Activated CD4-positive, alpha-beta T cell treated with anti-CD3 and anti-CD28 coated beads, Interleukin-2, Interleukin-4, amounts not matched to agents 100 ng/mL and 50 ng/mL, durations not matched to agents 16 hours and 8 hours (primary cell): Measurements from ENCODE around the gene LRRTM1.

Source experiments
- DNase-seq: peaks from one replicate; pipeline ENCODE4 v3.0.0-alpha.2; 2020; ENCODE audit warnings: low spot score

The LRRTM1 gene, protein sequence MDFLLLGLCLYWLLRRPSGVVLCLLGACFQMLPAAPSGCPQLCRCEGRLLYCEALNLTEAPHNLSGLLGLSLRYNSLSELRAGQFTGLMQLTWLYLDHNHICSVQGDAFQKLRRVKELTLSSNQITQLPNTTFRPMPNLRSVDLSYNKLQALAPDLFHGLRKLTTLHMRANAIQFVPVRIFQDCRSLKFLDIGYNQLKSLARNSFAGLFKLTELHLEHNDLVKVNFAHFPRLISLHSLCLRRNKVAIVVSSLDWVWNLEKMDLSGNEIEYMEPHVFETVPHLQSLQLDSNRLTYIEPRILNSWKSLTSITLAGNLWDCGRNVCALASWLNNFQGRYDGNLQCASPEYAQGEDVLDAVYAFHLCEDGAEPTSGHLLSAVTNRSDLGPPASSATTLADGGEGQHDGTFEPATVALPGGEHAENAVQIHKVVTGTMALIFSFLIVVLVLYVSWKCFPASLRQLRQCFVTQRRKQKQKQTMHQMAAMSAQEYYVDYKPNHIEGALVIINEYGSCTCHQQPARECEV

GRCh38 chr2:80303909-80304837, at the start of gene LRRTM1:
LRRTM1 (minus strand) TSS chr2:80304752; CDS start chr2:80303819, 933 bp downstream.
- no peak for DNase-seq

GRCh38 chr2:80351231-80351630, 46.7 kb upstream of the LRRTM1 start:
- no peak for DNase-seq

- DNase-seq: no peak
Observed at GRCh38 chr2:80348953-80349352, 44.4 kb upstream of the LRRTM1 start.

DNA sequence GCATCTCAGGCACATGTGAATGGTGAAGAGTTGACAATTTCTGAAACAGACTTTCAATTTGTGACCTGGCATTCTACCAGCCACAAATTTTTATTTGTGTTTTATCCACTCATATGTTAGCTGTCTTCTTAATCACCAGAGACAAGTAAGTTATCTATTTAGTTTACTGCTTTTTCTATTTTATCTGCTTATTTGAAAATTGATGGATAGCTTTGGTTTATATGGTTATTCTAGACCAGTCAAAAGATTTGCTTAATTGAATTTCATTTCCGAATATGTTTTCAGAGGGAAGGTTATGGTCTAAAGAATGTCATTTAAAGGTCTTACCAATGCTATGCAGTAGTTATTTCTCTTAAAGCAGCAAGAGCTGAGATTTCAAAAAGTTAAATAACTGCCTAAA, 43.5 kb upstream of the LRRTM1 start:
- DNase-seq: no peak

DNA sequence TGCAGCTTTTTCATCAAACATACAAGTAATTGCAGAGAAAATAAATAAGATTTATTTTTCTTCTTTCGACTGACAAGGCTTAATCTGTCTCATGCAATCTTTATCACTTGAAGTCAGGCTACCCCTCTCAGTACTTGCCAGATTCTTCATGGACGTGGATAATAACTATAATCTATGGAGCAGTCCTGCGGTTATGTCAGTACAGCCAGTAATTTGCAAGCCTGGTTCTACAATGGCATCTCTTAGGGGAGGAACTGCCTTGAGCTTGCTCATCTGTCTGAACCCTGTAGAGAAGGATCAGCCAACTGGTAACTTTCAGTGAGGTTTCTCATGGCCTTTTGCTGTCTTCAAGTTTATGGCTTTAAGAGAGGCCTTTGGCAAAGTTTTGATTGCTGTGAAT, 35.5 kb upstream of the LRRTM1 start:
- DNase-seq: no peak

DNA sequence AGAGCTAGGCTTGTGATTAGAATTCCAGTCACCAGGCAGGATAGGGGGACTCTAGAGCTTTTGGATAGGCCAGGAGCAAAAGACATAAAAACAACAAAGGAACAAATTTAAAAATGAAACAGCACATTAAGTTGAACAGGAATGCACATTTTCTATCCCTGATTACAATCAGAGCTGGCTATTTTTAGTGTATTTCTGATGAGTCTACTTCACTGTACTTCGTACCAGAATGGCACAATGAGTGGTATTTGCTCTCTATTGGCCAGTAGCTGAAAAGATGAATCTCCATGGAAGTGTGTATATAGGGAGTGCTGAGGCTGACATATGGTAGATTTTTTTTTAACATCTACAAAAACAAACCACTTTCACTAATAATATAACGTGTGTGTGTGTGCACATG, 34.2 kb upstream of the LRRTM1 start:
- DNase-seq: no peak

DNA sequence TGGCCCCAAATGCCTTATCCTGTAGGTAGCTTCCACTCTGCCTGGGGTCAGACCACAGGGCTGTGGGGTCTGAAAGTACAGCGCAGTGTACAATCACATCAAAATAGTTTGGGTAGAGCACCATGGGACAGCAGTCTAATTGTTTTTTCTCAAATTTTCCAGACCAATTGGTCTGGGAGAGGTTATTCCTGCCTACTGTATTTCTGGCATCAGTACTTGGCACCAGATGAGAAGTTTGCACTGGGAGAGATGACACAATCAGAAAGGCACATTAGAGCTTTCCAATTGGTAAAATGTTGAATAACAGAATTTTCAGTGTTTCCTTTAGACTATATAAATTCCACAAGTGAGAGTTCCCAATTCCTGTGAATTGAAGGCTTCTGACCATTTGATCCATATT, 30.9 kb upstream of the LRRTM1 start:
- no peak for DNase-seq

DNA sequence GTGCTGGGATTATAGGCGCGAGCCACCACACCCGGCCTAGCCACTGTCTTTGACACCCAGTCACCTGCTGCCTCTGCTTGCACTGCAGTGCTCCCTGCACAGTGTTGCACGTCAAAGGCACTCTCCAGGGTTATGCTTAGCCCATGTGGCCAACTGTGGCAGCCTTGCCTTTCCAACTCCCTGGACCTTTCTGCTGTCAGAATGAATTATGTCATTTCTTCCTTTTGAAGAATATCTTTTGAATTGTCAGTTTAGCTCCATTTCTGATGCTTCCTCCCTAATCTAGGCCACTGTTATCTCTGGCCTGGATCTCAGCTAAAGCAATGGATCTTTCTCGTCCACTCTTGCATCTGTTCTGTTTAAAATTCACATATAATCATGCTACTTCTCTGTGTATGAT, 29.3 kb upstream of the LRRTM1 start:
- DNase-seq: no peak

DNA sequence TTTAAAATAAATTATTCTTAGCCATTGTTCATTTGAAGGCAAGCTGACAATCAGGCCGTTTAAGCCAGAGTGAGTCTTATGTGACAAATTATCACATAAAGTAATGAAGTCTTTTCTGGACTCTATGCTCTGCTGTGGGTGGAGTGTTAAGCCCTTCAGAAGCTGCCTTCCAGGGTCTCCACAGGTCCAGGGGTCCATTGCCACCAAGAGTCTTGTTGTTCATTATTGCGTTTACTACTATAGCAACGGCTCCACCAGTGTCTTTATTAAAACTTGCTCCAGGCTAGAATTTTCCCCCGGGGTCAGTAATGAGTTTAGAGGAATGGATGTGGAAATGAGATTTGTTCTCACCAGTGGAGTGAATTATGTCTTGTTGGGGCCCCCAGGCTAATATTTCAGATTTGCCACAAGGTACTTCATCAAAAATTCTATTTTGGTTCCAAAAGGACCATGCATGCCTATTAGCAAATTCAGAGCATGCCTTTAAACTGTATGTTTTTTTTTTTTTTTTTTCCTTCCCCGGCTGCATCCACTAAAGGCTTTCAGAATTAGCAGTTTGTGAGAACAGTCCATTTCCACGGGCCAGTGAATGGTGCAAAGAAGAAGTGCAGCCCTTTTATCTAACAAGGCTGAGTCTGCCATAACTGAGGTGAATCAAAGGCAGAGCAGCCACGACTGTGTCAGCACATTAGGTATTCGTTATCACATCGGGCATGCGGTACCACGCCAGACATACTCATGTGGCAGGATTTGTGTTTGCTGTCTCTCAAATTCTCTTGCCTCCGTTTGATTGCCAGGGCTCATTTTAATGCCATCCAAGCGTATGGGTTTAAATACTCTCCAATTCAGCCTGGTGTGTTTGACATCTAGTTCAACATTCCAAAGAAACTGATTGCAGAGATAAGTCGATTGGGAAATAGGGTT, 26.2 kb upstream of the LRRTM1 start:
- DNase-seq: no peak

DNA sequence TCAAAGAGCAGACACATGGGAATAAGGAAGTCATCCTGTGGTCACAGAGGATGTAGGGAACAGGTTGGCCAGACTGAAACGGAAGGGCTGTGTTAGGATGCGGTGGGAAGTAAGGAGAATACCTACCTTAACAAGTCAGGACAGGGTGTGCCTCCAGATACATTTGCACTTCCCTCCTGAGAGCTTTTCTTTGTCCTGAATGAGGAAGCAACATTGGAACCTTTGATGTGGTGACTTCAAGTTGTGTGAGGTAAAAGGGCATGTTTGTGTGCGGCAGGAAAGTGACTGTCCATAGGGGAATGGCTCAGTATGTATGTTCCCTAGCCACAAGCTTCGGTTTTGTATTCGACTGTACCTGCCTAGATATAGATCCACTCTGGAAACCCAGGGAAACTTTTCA, 24.9 kb upstream of the LRRTM1 start:
- DNase-seq: no peak

DNA sequence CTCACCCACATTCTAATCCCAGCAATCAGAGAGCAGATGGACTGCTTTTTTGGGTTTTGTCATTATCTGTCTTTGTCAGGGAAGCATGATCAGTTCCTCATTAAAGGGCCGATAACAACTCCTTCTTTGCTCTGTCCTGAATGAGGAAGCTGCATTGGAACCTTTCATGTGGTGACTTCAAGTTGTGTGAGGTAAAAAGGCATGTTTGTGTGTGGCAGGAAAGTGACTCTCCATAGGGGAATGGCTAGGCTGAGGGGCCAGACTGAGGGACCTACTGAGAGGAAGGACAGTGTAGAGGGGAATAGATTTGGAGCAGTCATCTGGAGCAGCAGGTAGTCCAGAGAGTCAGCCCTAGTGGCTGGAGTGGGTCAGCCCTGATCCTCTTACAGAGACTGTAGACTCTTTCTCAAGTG, 23.6 kb upstream of the LRRTM1 start:
- no peak for DNase-seq

- DNase-seq: no peak
Observed at GRCh38 chr2:80326861-80327260, 22.3 kb upstream of the LRRTM1 start.

GRCh38 chr2:80326214-80326613, 21.7 kb upstream of the LRRTM1 start:
- DNase-seq: no peak

- DNase-seq: no peak
Observed at GRCh38 chr2:80324525-80324924, 20.0 kb upstream of the LRRTM1 start.

GRCh38 chr2:80323610-80324009, 19.1 kb upstream of the LRRTM1 start:
- DNase-seq: no peak

DNA sequence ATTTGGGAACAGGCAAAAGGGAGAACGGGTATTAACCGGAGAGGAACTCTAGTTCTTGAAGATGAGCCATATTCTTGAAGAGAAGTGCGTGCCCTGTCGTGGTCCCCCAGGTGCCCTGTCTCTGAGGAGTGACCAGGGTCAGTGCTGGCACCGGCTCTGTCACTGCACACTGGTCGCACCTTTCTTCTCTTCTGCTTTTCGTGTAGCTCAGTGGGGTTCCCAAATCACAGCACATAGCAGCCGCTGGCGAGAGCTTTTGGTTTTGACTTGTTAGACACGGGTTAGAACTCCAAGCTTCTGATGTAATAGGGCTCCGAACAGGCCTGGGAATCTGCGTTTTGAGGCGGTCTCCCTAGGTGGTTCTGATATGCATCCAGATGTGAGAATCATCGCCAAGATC, 18.4 kb upstream of the LRRTM1 start:
- DNase-seq: no peak

GRCh38 chr2:80322311-80322920, 17.9 kb upstream of the LRRTM1 start:
- DNase-seq: no peak

DNA sequence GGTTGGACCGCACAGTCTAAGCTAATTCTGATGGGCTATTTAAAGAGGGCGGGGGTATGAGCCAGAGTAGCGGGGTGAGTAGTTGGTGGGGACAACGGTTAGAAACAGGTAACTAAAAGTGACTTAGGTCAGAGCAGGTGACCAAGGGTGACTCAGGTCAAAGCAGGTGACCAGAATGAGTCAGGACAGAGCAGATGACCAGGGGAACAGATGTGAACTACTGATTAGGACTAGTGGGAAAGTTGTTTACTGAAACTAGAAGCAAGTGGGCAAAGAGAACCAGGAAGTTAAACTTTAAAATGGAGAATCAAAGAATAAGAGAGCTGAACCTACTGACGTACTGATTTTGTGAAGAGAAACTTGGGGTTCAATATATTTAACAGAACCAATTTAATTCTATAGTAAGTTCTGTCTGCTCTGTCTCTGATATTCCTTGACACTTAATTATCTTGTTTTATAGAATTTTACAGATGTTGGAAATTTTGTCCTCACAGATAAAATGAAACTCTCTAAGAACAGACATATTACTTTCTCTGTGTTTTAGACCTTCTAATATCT, 7.8 kb upstream of the LRRTM1 start:
- DNase-seq: no peak

DNA sequence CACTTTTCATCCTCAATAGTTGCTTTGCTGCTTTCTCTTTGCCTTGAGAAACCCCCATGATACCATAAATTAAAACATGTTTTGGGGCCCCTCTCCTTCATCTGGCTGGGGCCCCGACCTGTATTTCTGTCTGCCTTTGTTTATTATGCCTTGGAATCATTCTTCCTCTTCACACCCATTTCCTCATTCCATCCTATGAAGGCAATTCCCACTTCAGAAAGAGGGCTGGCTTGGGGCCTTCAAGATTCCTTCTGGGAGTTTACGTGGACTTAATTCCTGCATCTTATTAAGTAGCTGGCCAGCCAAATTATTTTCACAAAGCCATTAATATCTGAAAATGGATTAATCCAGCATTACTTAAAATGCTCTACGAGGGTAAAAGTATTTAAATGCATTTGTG, 6.8 kb upstream of the LRRTM1 start:
- no peak for DNase-seq

GRCh38 chr2:80303006-80303908, 1.3 kb downstream of the LRRTM1 start:
- no peak for DNase-seq
